Right lobe of liver (tissue), 4 donors: ENCODE results near the gene LMNTD1.

ENCODE experiments used
- POLR2A ChIP-seq: fragments of 450-650 bp; IDR thresholded peaks from one replicate; pipeline ENCODE4 v1.6.1; 2017; ENCODE audit warnings: antibody characterized with exemption, mild to moderate bottlenecking
- TF ChIP-seq, protein P1 (sequence below), 4 donors: fragments of 200-600 bp in 3 of 4; fragments of 450-650 bp in 1 of 4; IDR thresholded peaks; one replicate each; pipeline versions ENCODE4 v1.5.1 to v1.8.0; 2016 to 2022; ENCODE audit warnings: antibody characterized with exemption in 4 of 4, mild to moderate bottlenecking in 2 of 4
- donor health status: DM: no; HTN: no; CAD: no.
- donor health status: DM: no; HTN: no; CAD: no.
- donor health status: DM: no; HTN: yes; CAD: no.

DNA sequence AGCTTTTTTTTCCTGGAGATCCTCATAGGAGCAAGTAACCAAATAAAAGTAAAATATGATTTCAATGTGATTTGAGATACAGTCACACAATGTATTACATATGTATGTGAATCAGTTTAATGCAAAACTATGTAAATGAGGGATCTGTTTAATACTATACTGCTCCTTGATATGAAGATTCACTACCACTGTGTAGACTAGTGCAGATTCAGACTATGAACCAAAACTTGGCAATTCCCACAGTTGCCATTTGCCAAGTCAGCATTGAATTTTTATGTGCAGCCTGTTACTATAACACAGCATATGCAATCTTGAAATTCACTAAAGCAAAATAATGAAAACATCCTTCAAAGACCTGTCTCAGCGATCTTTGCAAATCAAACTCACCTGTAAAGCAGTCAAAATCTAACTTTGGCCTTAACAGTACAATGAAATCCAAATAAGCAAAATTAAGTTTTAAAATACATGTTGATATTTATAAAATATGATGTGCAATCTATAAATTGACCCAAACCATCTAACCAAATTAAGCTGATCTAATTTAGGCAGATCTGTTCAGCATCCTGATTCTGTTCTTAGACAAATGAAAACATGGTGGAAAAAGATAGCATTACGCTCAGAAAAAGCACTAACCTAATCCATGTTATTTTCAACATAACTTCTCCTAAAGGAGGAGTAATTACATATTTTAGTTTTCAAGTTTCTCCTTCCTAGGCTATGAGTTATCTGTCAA is 25.5 kb upstream of the LMNTD1 start:
- TF ChIP-seq, protein P1, sequence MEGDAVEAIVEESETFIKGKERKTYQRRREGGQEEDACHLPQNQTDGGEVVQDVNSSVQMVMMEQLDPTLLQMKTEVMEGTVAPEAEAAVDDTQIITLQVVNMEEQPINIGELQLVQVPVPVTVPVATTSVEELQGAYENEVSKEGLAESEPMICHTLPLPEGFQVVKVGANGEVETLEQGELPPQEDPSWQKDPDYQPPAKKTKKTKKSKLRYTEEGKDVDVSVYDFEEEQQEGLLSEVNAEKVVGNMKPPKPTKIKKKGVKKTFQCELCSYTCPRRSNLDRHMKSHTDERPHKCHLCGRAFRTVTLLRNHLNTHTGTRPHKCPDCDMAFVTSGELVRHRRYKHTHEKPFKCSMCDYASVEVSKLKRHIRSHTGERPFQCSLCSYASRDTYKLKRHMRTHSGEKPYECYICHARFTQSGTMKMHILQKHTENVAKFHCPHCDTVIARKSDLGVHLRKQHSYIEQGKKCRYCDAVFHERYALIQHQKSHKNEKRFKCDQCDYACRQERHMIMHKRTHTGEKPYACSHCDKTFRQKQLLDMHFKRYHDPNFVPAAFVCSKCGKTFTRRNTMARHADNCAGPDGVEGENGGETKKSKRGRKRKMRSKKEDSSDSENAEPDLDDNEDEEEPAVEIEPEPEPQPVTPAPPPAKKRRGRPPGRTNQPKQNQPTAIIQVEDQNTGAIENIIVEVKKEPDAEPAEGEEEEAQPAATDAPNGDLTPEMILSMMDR (IDR thresholded peaks at IDR 0.05) = no peak
- TF ChIP-seq POLR2A = no peak
